Osteoblast (primary cell): ENCODE results near the gene SOX5. TPM values are rescaled to one million over a fixed set of nuclear protein-coding genes. Genes with fewer than 3 reads are reported as not detected.

Experiments
- DNase-seq: peaks from one replicate; pipeline ENCODE4 v3.0.0; 2011; ENCODE audit warnings: low spot score, mixed read lengths; ENCODE audit not compliant: insufficient read length; ENCODE audit errors: missing footprints
- H2AFZ ChIP-seq: 2 replicates; pipeline ENCODE4 v1.6.0; 2011; ENCODE audit warnings: mild to moderate bottlenecking, low read length
- H3K27ac ChIP-seq: 2 replicates; pipeline ENCODE4 v1.5.1; 2011; ENCODE audit warnings: mild to moderate bottlenecking, low read depth, low read length, moderate library complexity
- H3K27me3 ChIP-seq: 2 replicates; pipeline ENCODE4 v1.6.0; 2012; ENCODE audit warnings: mild to moderate bottlenecking, control low read depth, inconsistent platforms, low read length, moderate library complexity; ENCODE audit not compliant: insufficient read depth
- H3K36me3 ChIP-seq: 2 replicates; pipeline ENCODE4 v1.5.1; 2011; ENCODE audit warnings: mild to moderate bottlenecking, low read length, control low read depth, moderate library complexity; ENCODE audit not compliant: insufficient read depth
- H3K4me1 ChIP-seq: 2 replicates; pipeline ENCODE4 v1.5.1; 2011; ENCODE audit warnings: mild to moderate bottlenecking, low read length, control low read depth, moderate library complexity; ENCODE audit not compliant: insufficient read depth
- H3K4me2 ChIP-seq: 2 replicates; pipeline ENCODE4 v1.6.0; 2011; ENCODE audit warnings: mild to moderate bottlenecking, low read length; ENCODE audit not compliant: insufficient read depth
- H3K4me3 ChIP-seq: fragments of 200-600 bp; sonication (generic); 3 replicates; pipeline ENCODE4 v1.5.1; 2012; ENCODE audit warnings: mild to moderate bottlenecking, low read length, inconsistent platforms; ENCODE audit not compliant: insufficient read depth
- H3K79me2 ChIP-seq: 2 replicates; pipeline ENCODE4 v1.6.0; 2012; ENCODE audit warnings: mild to moderate bottlenecking, low read length, control low read depth, inconsistent platforms; ENCODE audit not compliant: insufficient read depth
- H3K9me3 ChIP-seq: 2 replicates; pipeline ENCODE4 v1.5.1; 2011; ENCODE audit warnings: low read depth, low read length, control low read depth
- H4K20me1 ChIP-seq: 2 replicates; pipeline ENCODE4 v1.6.0; 2012; ENCODE audit warnings: mild to moderate bottlenecking, low read length, control low read depth; ENCODE audit not compliant: insufficient read depth
- CTCF ChIP-seq: IDR thresholded peaks from 2 replicates; pipeline ENCODE4 v1.5.1; 2011; ENCODE audit warnings: mild to moderate bottlenecking, low read depth, low read length, moderate library complexity; ENCODE audit errors: extremely low read depth
- total RNA-seq: library from RNA; depleted of rRNA; stranded (reverse); fragments of >200 nt; gene quantifications from 2 replicates; pipeline ENCODE4 v1.2.3, GENCODE V29; 2012

Gene SOX5
- total RNA-seq, 1 donor: 5.1 TPM

GRCh38 chr12:23729359-23729758 lies 220.1 kb downstream of the SOX5 start:
- no peak for TF ChIP-seq CTCF
- H3K36me3 ChIP-seq: no peaks in the 10 kb centered on the region
- H3K79me2 ChIP-seq: no peaks in the 10 kb centered on the region
- no peaks in the 10 kb centered on the region for H3K4me1 ChIP-seq
- H3K4me2 ChIP-seq: no peak overlapping the region
- DNase-seq: no peak
- H4K20me1 ChIP-seq: no peaks in the 10 kb centered on the region
- no peaks in the 10 kb centered on the region for H3K9me3 ChIP-seq
- no peak overlapping the region for H2AFZ ChIP-seq
- no peak overlapping the region for H3K4me3 ChIP-seq
- no peaks in the 10 kb centered on the region for H3K27me3 ChIP-seq
- no peak overlapping the region for H3K27ac ChIP-seq

- no peaks in the 10 kb centered on the region for H3K9me3 ChIP-seq
- DNase-seq: no peak
- no peak overlapping the region for H2AFZ ChIP-seq
- H3K27me3 ChIP-seq: no peaks in the 10 kb centered on the region
- H3K4me2 ChIP-seq: no peak overlapping the region
- no peak for TF ChIP-seq CTCF
- H3K4me3 ChIP-seq: no peak overlapping the region
- no peaks in the 10 kb centered on the region for H3K36me3 ChIP-seq
- no peak overlapping the region for H3K27ac ChIP-seq
- H4K20me1 ChIP-seq: no peaks in the 10 kb centered on the region
- H3K4me1 ChIP-seq: no peaks in the 10 kb centered on the region
- H3K79me2 ChIP-seq: no peaks in the 10 kb centered on the region
Measured at GRCh38 chr12:23726646-23727045, 222.8 kb downstream of the SOX5 start.

- Histone ChIP-seq H3K27ac (no peak overlapping the region), H3K36me3 (no peaks in the 10 kb centered on the region), H3K27me3 (no peaks in the 10 kb centered on the region), H2AFZ (no peak overlapping the region), H3K4me1 (no peaks in the 10 kb centered on the region), H3K4me2 (no peak overlapping the region), H4K20me1 (no peaks in the 10 kb centered on the region), H3K79me2 (no peaks in the 10 kb centered on the region), H3K4me3 (no peak overlapping the region), H3K9me3 (no peaks in the 10 kb centered on the region)
- DNase-seq: no peak
- TF ChIP-seq CTCF: no peak
Measured at GRCh38 chr12:23722655-23723054, 226.8 kb downstream of the SOX5 start.

- Histone ChIP-seq H3K9me3 (no peaks in the 10 kb centered on the region), H3K4me2 (no peak overlapping the region), H3K27ac (no peak overlapping the region), H3K36me3 (no peaks in the 10 kb centered on the region), H3K4me3 (no peak overlapping the region), H4K20me1 (no peaks in the 10 kb centered on the region), H3K4me1 (no peaks in the 10 kb centered on the region), H3K79me2 (no peaks in the 10 kb centered on the region), H2AFZ (no peak overlapping the region), H3K27me3 (no peaks in the 10 kb centered on the region)
- DNase-seq: no peak
- no peak for TF ChIP-seq CTCF
Measured at GRCh38 chr12:23721268-23721667, 228.2 kb downstream of the SOX5 start.
